CD4-positive, alpha-beta T cell treated with Interleukin-17A for 1 hour (primary cell): ENCODE data around the gene DGKG.

Experiments
- DNase-seq: peaks from one replicate; pipeline ENCODE4 v3.0.0-alpha.2; 2020

DGKG gene

GRCh38 chr3:186102687-186103086 lies 259.3 kb downstream of the DGKG start:
- DNase-seq: no peak

GRCh38 chr3:186100398-186100797 lies 261.6 kb downstream of the DGKG start:
- no peak for DNase-seq

- DNase-seq: no peak
Observed at GRCh38 chr3:186099178-186099577, 262.9 kb downstream of the DGKG start.

- DNase-seq: no peak
Observed at GRCh38 chr3:186098740-186099139, 263.3 kb downstream of the DGKG start.

- DNase-seq: no peak
Observed at GRCh38 chr3:186097663-186098451, 264.2 kb downstream of the DGKG start.

- no peak for DNase-seq
Observed at GRCh38 chr3:186097317-186097662, 264.7 kb downstream of the DGKG start.
